ENCODE data around the gene ABI3BP.

The ABI3BP gene

GRCh38 chr3:100761211-100761942 lies 231.8 kb downstream of the ABI3BP start:
- no peak for DNase-seq

- no peak for DNase-seq
Observed at GRCh38 chr3:100760377-100760776, 232.8 kb downstream of the ABI3BP start.

GRCh38 chr3:100759950-100760349 lies 233.3 kb downstream of the ABI3BP start:
- no peak for DNase-seq

- DNase-seq: no peak
Observed at GRCh38 chr3:100759159-100759558, 234.1 kb downstream of the ABI3BP start.

GRCh38 chr3:100756441-100756840 lies 236.8 kb downstream of the ABI3BP start:
- no peak for DNase-seq

GRCh38 chr3:100754563-100755334 lies 238.5 kb downstream of the ABI3BP start:
- DNase-seq: no peak

- no peak for DNase-seq
Observed at GRCh38 chr3:100753846-100754245, 239.4 kb downstream of the ABI3BP start.

GRCh38 chr3:100748967-100749366 lies 244.3 kb downstream of the ABI3BP start:
- no peak for DNase-seq

GRCh38 chr3:100748220-100748619 lies 245.0 kb downstream of the ABI3BP start:
- no peak for DNase-seq

- DNase-seq: no peak
Observed at GRCh38 chr3:100746092-100746491, 247.1 kb downstream of the ABI3BP start.

GRCh38 chr3:100745617-100746016 lies 247.6 kb downstream of the ABI3BP start:
- DNase-seq: no peak

GRCh38 chr3:100744671-100745070 lies 248.6 kb downstream of the ABI3BP start:
- no peak for DNase-seq

GRCh38 chr3:100743535-100743934 lies 249.7 kb downstream of the ABI3BP start:
- DNase-seq: no peak

GRCh38 chr3:100740207-100740606 lies 253.0 kb downstream of the ABI3BP start:
- DNase-seq: peak; percentile 18

GRCh38 chr3:100737334-100737733 lies 255.9 kb downstream of the ABI3BP start:
- DNase-seq: peak; percentile 29

GRCh38 chr3:100732435-100732834 lies 260.8 kb downstream of the ABI3BP start:
- DNase-seq: no peak

GRCh38 chr3:100730524-100730923 lies 262.7 kb downstream of the ABI3BP start:
- no peak for DNase-seq

GRCh38 chr3:100726706-100727105 lies 266.5 kb downstream of the ABI3BP start:
- no peak for DNase-seq

GRCh38 chr3:100725935-100726513 lies 267.2 kb downstream of the ABI3BP start:
- DNase-seq: no peak

GRCh38 chr3:100720426-100720825 lies 272.8 kb downstream of the ABI3BP start:
- DNase-seq: no peak

GRCh38 chr3:100719136-100719535 lies 274.1 kb downstream of the ABI3BP start:
- DNase-seq: peak; percentile 36

GRCh38 chr3:100717637-100718487 lies 275.4 kb downstream of the ABI3BP start:
- no peak for DNase-seq

- DNase-seq: no peak
Observed at GRCh38 chr3:100717063-100717462, 276.2 kb downstream of the ABI3BP start.

Measured in EL (cell line).